H1 (cell line): ENCODE data around the gene MDFI. TPM values are rescaled to one million over a fixed set of nuclear protein-coding genes. Genes with fewer than 3 reads are reported as not detected.

ENCODE experiments used
- CTCF ChIA-PET: fragments of 300-600 bp; sonication (Branson Sonifier 250); formaldehyde crosslinking; loops from one replicate; lab custom pipeline; 2021; ENCODE audit not compliant: partially characterized antibody; lab: Charles Lee
- POLR2A ChIA-PET: fragments of 300-600 bp; sonication (Branson Sonifier 250); formaldehyde crosslinking; loops from one replicate; lab custom pipeline; 2021; ENCODE audit warnings: inconsistent platforms; ENCODE audit not compliant: partially characterized antibody; lab: Charles Lee
- DNase-seq, 2 experiments: peaks; one replicate each; pipeline versions ENCODE4 v3.0.0 to v3.0.0-alpha.2; 2010 to 2022; ENCODE audit warnings: low spot score in 2 of 2, low read depth in 1 of 2, mixed read lengths in 1 of 2
- FAIRE-seq: peaks from 2 replicates; lab custom pipeline; 2011; peaks lifted over from hg19 to GRCh38; lab: Jason Lieb, UNC
- H2AFZ ChIP-seq: 2 replicates; pipeline ENCODE4 v1.8.1; 2012; ENCODE audit warnings: low read length, inconsistent platforms
- H2AK5ac ChIP-seq: 2 replicates; pipeline ENCODE4 v1.6.1; 2013; ENCODE audit warnings: low read depth, low read length
- H2BK120ac ChIP-seq: replicated peaks from 2 replicates; pipeline ENCODE3; 2013; ENCODE audit warnings: low read depth, low read length, inconsistent platforms
- H2BK12ac ChIP-seq: 2 replicates; pipeline ENCODE4 v1.6.1; 2013; ENCODE audit warnings: low read depth, low read length
- H2BK15ac ChIP-seq: 2 replicates; pipeline ENCODE4 v1.6.1; 2013; ENCODE audit warnings: low read length
- H2BK20ac ChIP-seq: 2 replicates; pipeline ENCODE4 v1.6.1; 2013; ENCODE audit warnings: low read length
- H2BK5ac ChIP-seq: 2 replicates; pipeline ENCODE4 v1.6.1; 2013; ENCODE audit warnings: low read depth, low read length
- H3K14ac ChIP-seq: 2 replicates; pipeline ENCODE4 v1.6.1; 2013; ENCODE audit warnings: inconsistent platforms; ENCODE audit not compliant: insufficient read length
- H3K18ac ChIP-seq: 2 replicates; pipeline ENCODE4 v1.6.1; 2013; ENCODE audit warnings: low read length; ENCODE audit errors: extremely low read depth
- H3K23ac ChIP-seq: 2 replicates; pipeline ENCODE4 v1.6.1; 2013; ENCODE audit warnings: inconsistent platforms; ENCODE audit not compliant: insufficient read length
- H3K23me2 ChIP-seq: 2 replicates; pipeline ENCODE4 v1.6.1; 2013; ENCODE audit warnings: low read depth, low read length
- H3K27ac ChIP-seq: 2 replicates; pipeline ENCODE4 v1.6.1; 2011; ENCODE audit warnings: low read depth, low read length, inconsistent platforms
- H3K27me3 ChIP-seq, 4 experiments: replicated peaks in 1 of 4; 1 replicate in 1 of 4; 2 replicates in 3 of 4; pipeline versions ENCODE4 v1.6.1 to v1.8.1; 2011 to 2013; ENCODE audit warnings: low read length in 3 of 4, mild to moderate bottlenecking in 3 of 4, inconsistent platforms in 2 of 4, mixed read lengths in 2 of 4, moderate library complexity in 1 of 4; ENCODE audit not compliant: control insufficient read depth in 3 of 4, insufficient read depth in 3 of 4; ENCODE audit errors: extremely low read depth in 1 of 4
- H3K36me3 ChIP-seq, 4 experiments: 2 replicates each; pipeline versions ENCODE4 v1.6.1 to v1.8.1; 2011 to 2013; ENCODE audit warnings: mild to moderate bottlenecking in 4 of 4, low read length in 3 of 4, moderate library complexity in 2 of 4, control low read depth in 1 of 4, inconsistent platforms in 1 of 4; ENCODE audit not compliant: insufficient read depth in 4 of 4, control insufficient read depth in 2 of 4
- H3K4ac ChIP-seq: replicated peaks from 2 replicates; pipeline ENCODE3; 2013; ENCODE audit warnings: low read length, low read depth, mixed read lengths, inconsistent platforms; ENCODE audit not compliant: insufficient read length
- H3K4me1 ChIP-seq, 4 experiments: replicated peaks in 1 of 4; 1 replicate in 1 of 4; 2 replicates in 3 of 4; pipeline versions ENCODE4 v1.6.1 to v1.8.1; 2011 to 2013; ENCODE audit warnings: low read length in 3 of 4, inconsistent platforms in 2 of 4, mixed read lengths in 1 of 4; ENCODE audit not compliant: insufficient read depth in 4 of 4, control insufficient read depth in 3 of 4
- H3K4me2 ChIP-seq, 2 experiments: 2 replicates each; pipeline versions ENCODE4 v1.6.1 to v1.8.1; 2011 to 2013; ENCODE audit warnings: low read depth in 2 of 2, low read length in 2 of 2, control low read depth in 1 of 2, inconsistent platforms in 1 of 2, mild to moderate bottlenecking in 1 of 2; ENCODE audit not compliant: insufficient read depth in 1 of 2
- H3K4me3 ChIP-seq, 4 experiments: fragments of 200-600, 300-600 bp in 1 of 4; sonication (generic), shearing (Covaris generic), sonication (Bioruptor Twin) in 1 of 4; 2 replicates each; pipeline versions ENCODE4 v1.5.1 to v1.8.1; 2011 to 2016; ENCODE audit warnings: low read length in 4 of 4, low read depth in 3 of 4, control low read depth in 2 of 4, inconsistent platforms in 2 of 4, mild to moderate bottlenecking in 2 of 4, mixed read lengths in 1 of 4, moderate library complexity in 1 of 4; ENCODE audit not compliant: insufficient read depth in 2 of 4; ENCODE audit errors: extremely low read depth in 1 of 4
- H3K56ac ChIP-seq: replicated peaks from 2 replicates; pipeline ENCODE3; 2013; ENCODE audit warnings: low read depth, mild to moderate bottlenecking, mixed read lengths, low read length, inconsistent platforms; ENCODE audit not compliant: insufficient read length
- H3K79me1 ChIP-seq: 2 replicates; pipeline ENCODE4 v1.6.1; 2013; ENCODE audit warnings: low read depth, low read length, control low read depth
- H3K79me2 ChIP-seq, 2 experiments: 2 replicates each; pipeline versions ENCODE4 v1.6.1 to v1.8.1; 2012 to 2013; ENCODE audit warnings: low read length in 2 of 2, mild to moderate bottlenecking in 2 of 2, inconsistent platforms in 1 of 2; ENCODE audit not compliant: insufficient read depth in 2 of 2, control insufficient read depth in 1 of 2
- H3K9ac ChIP-seq, 4 experiments: replicated peaks in 1 of 4; 1 replicate in 1 of 4; 2 replicates in 3 of 4; pipeline versions ENCODE4 v1.6.1 to v1.8.1; 2011 to 2013; ENCODE audit warnings: low read depth in 3 of 4, low read length in 3 of 4, control low read depth in 2 of 4, mild to moderate bottlenecking in 2 of 4, moderate library complexity in 2 of 4, inconsistent platforms in 1 of 4; ENCODE audit errors: extremely low read depth in 1 of 4
- H3K9me3 ChIP-seq, 2 experiments: 2 replicates each; pipeline versions ENCODE4 v1.6.1 to v1.8.1; 2012 to 2013; ENCODE audit warnings: mild to moderate bottlenecking in 2 of 2, moderate library complexity in 2 of 2, control low read depth in 1 of 2, inconsistent platforms in 1 of 2, low read depth in 1 of 2, low read length in 1 of 2, mixed read lengths in 1 of 2; ENCODE audit not compliant: insufficient read depth in 2 of 2
- H4K20me1 ChIP-seq, 2 experiments: replicated peaks in 1 of 2; 2 replicates each; pipeline versions ENCODE3 to v1.8.1; 2011 to 2013; ENCODE audit warnings: inconsistent platforms in 2 of 2, low read length in 2 of 2, mild to moderate bottlenecking in 1 of 2; ENCODE audit not compliant: insufficient read depth in 2 of 2, control insufficient read depth in 1 of 2
- H4K5ac ChIP-seq: 2 replicates; pipeline ENCODE4 v1.6.1; 2013; ENCODE audit warnings: low read length, low read depth, mixed read lengths, inconsistent platforms; ENCODE audit not compliant: insufficient read length
- H4K8ac ChIP-seq: 2 replicates; pipeline ENCODE4 v1.8.0; 2013; ENCODE audit warnings: mild to moderate bottlenecking, moderate library complexity, low read length, inconsistent platforms; ENCODE audit not compliant: insufficient read depth; ENCODE audit errors: extremely low read depth
- H4K91ac ChIP-seq: replicated peaks from 2 replicates; pipeline ENCODE3; 2013; ENCODE audit warnings: low read length, mixed read lengths, inconsistent platforms; ENCODE audit not compliant: insufficient read length
- WGBS, 2 experiments: shearing (Covaris generic) in 1 of 2; methylation state at CpG; one replicate each; pipeline versions ENCODE4 v1.1.6 to v1.1.7; 2013 to 2015; ENCODE audit warnings: low lambda C conversion rate in 2 of 2, mixed read lengths in 2 of 2, inconsistent platforms in 1 of 2, low coverage in 1 of 2, missing lambda C conversion rate in 1 of 2; ENCODE audit not compliant: insufficient replicate concordance in 2 of 2, insufficient coverage in 1 of 2, insufficient read length in 1 of 2; ENCODE audit errors: extremely low coverage in 1 of 2, missing lambda C conversion rate in 1 of 2; 5-methylcytosine and 5-hydroxymethylcytosine counted together
- polyA plus RNA-seq, 7 experiments: library from polyadenylated mRNA; depleted of rRNA in 3 of 7; stranded (reverse) in 5 of 7; unstranded in 2 of 7; fragments of >200 nt in 5 of 7; fragments of 200-250 nt in 2 of 7; gene quantifications; 1 replicate in 5 of 7; 2 replicates in 1 of 7; 4 replicates in 1 of 7; pipeline versions ENCODE4 v1.2.1 to v1.2.3, GENCODE V29; 2011 to 2013; ENCODE audit warnings: missing spikeins in 2 of 7, mixed read lengths in 2 of 7
- total RNA-seq: library from RNA; stranded (reverse); fragmentation: NEBNext Ultra II Directional; extraction: Animal tissue kit (Norgen Biotek cat#: 25700); gene quantifications from 2 replicates; pipeline ENCODE4 v1.2.1, GENCODE V29; 2021
- TF ChIP-seq, protein P1 (sequence below), 3 experiments: IDR thresholded peaks; 1 replicate in 2 of 3; 2 replicates in 1 of 3; pipeline versions ENCODE4 v1.5.1 to v1.6.1; 2011; ENCODE audit warnings: low read length in 3 of 3, mild to moderate bottlenecking in 3 of 3, inconsistent platforms in 2 of 3, low read depth in 1 of 3, moderate library complexity in 1 of 3; ENCODE audit not compliant: insufficient read depth in 1 of 3; ENCODE audit errors: control extremely low read depth in 1 of 3

The MDFI gene
- total and polyA plus RNA-seq, 2 of the 8 experiments (the other 6 are each of a cell fraction or from before 2014, with no cell fraction given) = 41.0 to 65.6 TPM

DNA sequence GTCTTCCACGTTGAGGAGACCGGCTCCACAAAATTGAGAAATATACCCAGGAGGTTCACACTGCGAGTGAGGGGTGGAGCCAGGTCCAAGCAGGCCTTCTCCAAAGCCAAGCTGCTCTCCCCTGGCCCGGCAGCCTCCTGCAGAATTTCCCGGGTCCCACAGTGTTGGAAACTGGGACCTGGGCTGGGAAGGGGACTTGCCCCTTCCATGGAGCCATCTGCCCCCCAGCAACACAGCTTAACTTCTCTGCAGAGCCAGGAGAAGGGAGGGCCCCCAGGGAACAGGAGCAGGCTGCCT, 35.4 kb downstream of the MDFI start:
- H4K91ac ChIP-seq = no peak overlapping the region
- no peaks in the 10 kb centered on the region for H3K79me1 ChIP-seq
- H4K20me1 ChIP-seq = no peaks in the 10 kb centered on the region
- no peak overlapping the region for H3K4ac ChIP-seq
- no peak overlapping the region for H3K56ac ChIP-seq
- no peak overlapping the region for H4K8ac ChIP-seq
- H3K23ac ChIP-seq = no peak overlapping the region
- H3K4me3 ChIP-seq = no peak overlapping the region
- no peak overlapping the region for H3K18ac ChIP-seq
- no peak overlapping the region for H3K9ac ChIP-seq
- H3K79me2 ChIP-seq = no peaks in the 10 kb centered on the region
- ChIA-PET POLR2A (interaction anchor here (0.8 to 1.5 kb wide), 3 partner anchors 27 to 203 kb away, joined by 3 to 6 read pairs (median 3); no protein-coding TSS in a partner anchor), CTCF (interaction anchor here (0.6 to 3.9 kb wide), 13 partner anchors 10 to 435 kb away, joined by 3 to 16 read pairs (median 4); no protein-coding TSS in a partner anchor)
- H3K4me2 ChIP-seq = no peak overlapping the region; a peak in 1 of 4 replicates
- no peak overlapping the region for H2BK120ac ChIP-seq
- peaks cover 0 to 11% (median 7%) of the 10 kb centered on the region in 4 experiments; a peak in 6 of 7 replicates for H3K4me1 ChIP-seq
- TF ChIP-seq, protein P1, sequence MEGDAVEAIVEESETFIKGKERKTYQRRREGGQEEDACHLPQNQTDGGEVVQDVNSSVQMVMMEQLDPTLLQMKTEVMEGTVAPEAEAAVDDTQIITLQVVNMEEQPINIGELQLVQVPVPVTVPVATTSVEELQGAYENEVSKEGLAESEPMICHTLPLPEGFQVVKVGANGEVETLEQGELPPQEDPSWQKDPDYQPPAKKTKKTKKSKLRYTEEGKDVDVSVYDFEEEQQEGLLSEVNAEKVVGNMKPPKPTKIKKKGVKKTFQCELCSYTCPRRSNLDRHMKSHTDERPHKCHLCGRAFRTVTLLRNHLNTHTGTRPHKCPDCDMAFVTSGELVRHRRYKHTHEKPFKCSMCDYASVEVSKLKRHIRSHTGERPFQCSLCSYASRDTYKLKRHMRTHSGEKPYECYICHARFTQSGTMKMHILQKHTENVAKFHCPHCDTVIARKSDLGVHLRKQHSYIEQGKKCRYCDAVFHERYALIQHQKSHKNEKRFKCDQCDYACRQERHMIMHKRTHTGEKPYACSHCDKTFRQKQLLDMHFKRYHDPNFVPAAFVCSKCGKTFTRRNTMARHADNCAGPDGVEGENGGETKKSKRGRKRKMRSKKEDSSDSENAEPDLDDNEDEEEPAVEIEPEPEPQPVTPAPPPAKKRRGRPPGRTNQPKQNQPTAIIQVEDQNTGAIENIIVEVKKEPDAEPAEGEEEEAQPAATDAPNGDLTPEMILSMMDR (IDR thresholded peaks at IDR 0.05; ENCODE audit: control extremely low read depth in 1 of 3, insufficient read depth in 1 of 3, low read depth in 1 of 3, low read length in 3 of 3) = no peak
- WGBS, 2 experiments = 84% methylated on average over 5 of the region's 5 CpGs; no CpG with 5 or more reads in 1 of the 2 experiments
- H2BK20ac ChIP-seq = no peak overlapping the region
- no peak for FAIRE-seq
- no peak for DNase-seq
- peaks cover 2% of the 10 kb centered on the region; the same call in 1 of the 2 replicates for H3K23me2 ChIP-seq
- peaks cover 0 to 5% (median 1%) of the 10 kb centered on the region in 4 experiments; a peak in 4 of 7 replicates for H3K27me3 ChIP-seq
- H3K14ac ChIP-seq = no peak overlapping the region
- H3K27ac ChIP-seq = no peak overlapping the region
- H4K5ac ChIP-seq = no peak overlapping the region
- H3K36me3 ChIP-seq = no peaks in the 10 kb centered on the region
- H2BK15ac ChIP-seq = no peak overlapping the region
- no peak overlapping the region for H2AK5ac ChIP-seq
- H3K9me3 ChIP-seq = peaks cover 0 to 7% of the 10 kb centered on the region in 2 experiments; a peak in 1 of 4 replicates
- H2AFZ ChIP-seq = no peak overlapping the region
- no peak overlapping the region for H2BK5ac ChIP-seq
- H2BK12ac ChIP-seq = no peak overlapping the region
